Measurements from ENCODE around the gene CHRM1.
"Not testable (repeated sequence)": the region's sequence is repeated elsewhere in the genome, so short reads cannot be mapped to it uniquely, and the experiment has no call there.

CHRM1 gene

DNA sequence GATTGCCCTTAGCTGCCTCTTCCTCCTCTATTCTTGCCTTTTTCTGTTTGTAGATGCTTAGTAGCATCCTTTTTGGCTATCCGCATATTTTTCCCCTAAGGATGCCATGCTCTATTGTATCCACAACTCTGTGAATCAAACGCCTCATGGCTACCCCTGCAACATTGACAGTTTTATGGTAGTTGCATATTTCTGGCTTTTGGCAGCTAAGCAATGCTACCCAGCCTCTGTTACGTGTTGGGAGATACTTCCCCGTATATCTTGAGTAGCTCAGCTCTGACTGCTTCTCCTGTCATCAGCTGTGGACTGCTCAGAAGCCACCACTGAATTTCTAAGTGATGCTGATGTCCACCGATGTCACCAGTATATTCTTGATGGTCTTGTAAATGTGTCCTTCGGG, 55.5 kb downstream of the CHRM1 start:
- Histone ChIP-seq H2AFZ (no peak overlapping the region), H3K27ac (no peak overlapping the region), H3K4me3 (ENCODE audit: low read depth, low read length) (no peak overlapping the region), H3K27me3 (ENCODE audit: control insufficient read depth, insufficient read depth, low read length) (no peaks in the 10 kb centered on the region), H3K36me3 (ENCODE audit: control insufficient read depth, insufficient read depth, low read length) (no peaks in the 10 kb centered on the region), H3K79me2 (no peaks in the 10 kb centered on the region), H3K4me2 (ENCODE audit: low read length) (no peak overlapping the region), H3K9me3 (ENCODE audit: control insufficient read depth, low read length) (no peaks in the 10 kb centered on the region), H3K4me1 (no peaks in the 10 kb centered on the region), H3K9ac (no peak overlapping the region)
- TF ChIP-seq, protein P1, sequence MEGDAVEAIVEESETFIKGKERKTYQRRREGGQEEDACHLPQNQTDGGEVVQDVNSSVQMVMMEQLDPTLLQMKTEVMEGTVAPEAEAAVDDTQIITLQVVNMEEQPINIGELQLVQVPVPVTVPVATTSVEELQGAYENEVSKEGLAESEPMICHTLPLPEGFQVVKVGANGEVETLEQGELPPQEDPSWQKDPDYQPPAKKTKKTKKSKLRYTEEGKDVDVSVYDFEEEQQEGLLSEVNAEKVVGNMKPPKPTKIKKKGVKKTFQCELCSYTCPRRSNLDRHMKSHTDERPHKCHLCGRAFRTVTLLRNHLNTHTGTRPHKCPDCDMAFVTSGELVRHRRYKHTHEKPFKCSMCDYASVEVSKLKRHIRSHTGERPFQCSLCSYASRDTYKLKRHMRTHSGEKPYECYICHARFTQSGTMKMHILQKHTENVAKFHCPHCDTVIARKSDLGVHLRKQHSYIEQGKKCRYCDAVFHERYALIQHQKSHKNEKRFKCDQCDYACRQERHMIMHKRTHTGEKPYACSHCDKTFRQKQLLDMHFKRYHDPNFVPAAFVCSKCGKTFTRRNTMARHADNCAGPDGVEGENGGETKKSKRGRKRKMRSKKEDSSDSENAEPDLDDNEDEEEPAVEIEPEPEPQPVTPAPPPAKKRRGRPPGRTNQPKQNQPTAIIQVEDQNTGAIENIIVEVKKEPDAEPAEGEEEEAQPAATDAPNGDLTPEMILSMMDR (IDR thresholded peaks at IDR 0.05): no peak

DNA sequence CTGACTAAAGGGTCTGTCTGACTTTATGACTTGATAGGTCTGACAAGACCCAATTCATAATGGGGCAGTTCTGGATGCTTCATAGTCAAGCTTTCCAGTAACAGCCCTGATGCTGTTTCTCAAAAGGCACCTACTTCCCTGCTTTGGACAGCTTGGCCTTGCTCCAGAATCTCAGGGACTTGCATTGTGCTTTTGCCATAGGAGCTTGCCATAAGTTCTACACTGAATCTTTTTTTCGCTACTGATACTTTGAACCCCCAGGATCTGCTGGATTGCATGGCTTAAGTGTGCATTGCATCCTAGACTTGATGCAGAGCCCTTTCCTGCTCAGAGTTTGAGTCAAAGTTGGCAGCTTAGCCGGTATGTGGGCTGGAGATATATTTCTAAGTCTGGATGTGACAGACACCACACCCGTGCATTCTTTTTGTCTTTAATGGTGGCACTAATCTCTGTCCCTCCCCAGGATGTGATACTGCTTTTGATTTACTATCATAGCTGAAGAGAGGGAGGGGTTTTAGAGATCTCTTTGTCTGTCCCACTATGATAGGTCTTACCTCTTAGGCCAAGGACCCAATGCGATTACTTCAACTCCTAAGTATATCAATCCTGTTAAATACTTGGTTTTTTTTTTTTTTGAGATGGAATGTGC, 57.4 kb downstream of the CHRM1 start:
- H3K27ac ChIP-seq: no peak overlapping the region
- H3K79me2 ChIP-seq: no peaks in the 10 kb centered on the region

DNA sequence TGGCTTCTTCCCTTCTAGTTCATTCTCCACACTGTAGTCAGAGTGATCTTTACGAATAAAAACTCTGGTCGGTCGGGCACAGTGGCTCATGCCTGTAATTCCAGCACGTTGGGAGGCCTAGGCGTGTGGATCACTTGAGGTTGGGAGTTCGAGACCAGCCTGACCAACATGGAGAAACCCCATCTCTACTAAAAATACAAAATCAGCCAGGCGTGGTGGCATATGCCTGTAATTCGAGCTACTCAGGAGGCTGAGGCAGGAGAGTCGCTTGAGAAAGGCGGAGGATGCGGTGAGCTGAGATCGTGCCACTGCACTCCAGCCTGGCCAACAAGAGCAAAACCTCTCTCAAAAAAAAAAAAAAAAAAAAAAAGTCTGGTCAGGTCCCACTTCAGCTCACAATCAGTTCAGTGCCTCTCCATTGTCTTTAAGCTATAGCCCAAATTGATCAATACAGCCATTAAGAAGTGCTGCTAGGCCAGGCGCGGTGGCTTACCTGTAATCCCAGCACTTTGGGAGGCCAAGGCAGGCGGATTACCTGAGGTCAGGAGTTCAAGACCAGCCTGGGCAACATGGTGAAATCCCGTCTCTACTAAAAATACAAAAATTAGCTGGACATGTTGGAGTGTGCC, 59.5 kb downstream of the CHRM1 start:
- H3K9ac ChIP-seq; H3K4me3 ChIP-seq (ENCODE audit: low read depth, low read length); H3K27me3 ChIP-seq (ENCODE audit: control insufficient read depth, insufficient read depth, low read length); H3K27ac ChIP-seq; H2AFZ ChIP-seq; H3K4me1 ChIP-seq; H3K9me3 ChIP-seq (ENCODE audit: control insufficient read depth, low read length); H3K4me2 ChIP-seq (ENCODE audit: low read length); H3K79me2 ChIP-seq; H3K36me3 ChIP-seq (ENCODE audit: control insufficient read depth, insufficient read depth, low read length): not testable (repeated sequence)

More for the DNA sequence above, 57.4 kb downstream of the CHRM1 start:
- no peaks in the 10 kb centered on the region for H3K9me3 ChIP-seq (ENCODE audit: control insufficient read depth, low read length)
- no peaks in the 10 kb centered on the region for H3K36me3 ChIP-seq (ENCODE audit: control insufficient read depth, insufficient read depth, low read length)
- H3K4me3 ChIP-seq (ENCODE audit: low read depth, low read length): no peak overlapping the region
- H2AFZ ChIP-seq: no peak overlapping the region
- H3K4me2 ChIP-seq (ENCODE audit: low read length): no peak overlapping the region
- TF ChIP-seq, protein P1 (IDR thresholded peaks at IDR 0.05): no peak
- H3K27me3 ChIP-seq (ENCODE audit: control insufficient read depth, insufficient read depth, low read length): no peaks in the 10 kb centered on the region
- H3K4me1 ChIP-seq: no peaks in the 10 kb centered on the region
- no peak overlapping the region for H3K9ac ChIP-seq

- Histone ChIP-seq H2AFZ (no peak overlapping the region), H3K27ac (no peak overlapping the region)
- TF ChIP-seq, protein P1 (IDR thresholded peaks at IDR 0.05): no peak
These were observed 60.2 kb downstream of the CHRM1 start for GRCh38 chr11:62860835-62861563.

GRCh38 chr11:62859281-62859703, 61.9 kb downstream of the CHRM1 start:
- not testable (repeated sequence) for H3K79me2 ChIP-seq; H3K36me3 ChIP-seq (ENCODE audit: control insufficient read depth, insufficient read depth, low read length); H3K9ac ChIP-seq; H3K27ac ChIP-seq; H3K4me3 ChIP-seq (ENCODE audit: low read depth, low read length); H3K27me3 ChIP-seq (ENCODE audit: control insufficient read depth, insufficient read depth, low read length); H2AFZ ChIP-seq; H3K9me3 ChIP-seq (ENCODE audit: control insufficient read depth, low read length); H3K4me1 ChIP-seq; H3K4me2 ChIP-seq (ENCODE audit: low read length)

More at GRCh38 chr11:62860835-62861563, 60.2 kb downstream of the CHRM1 start:
- Histone ChIP-seq H3K79me2 (no peaks in the 10 kb centered on the region), H3K9ac (no peak overlapping the region), H3K27me3 (ENCODE audit: control insufficient read depth, insufficient read depth, low read length) (no peaks in the 10 kb centered on the region), H3K4me2 (ENCODE audit: low read length) (no peak overlapping the region), H3K4me1 (no peaks in the 10 kb centered on the region), H3K36me3 (ENCODE audit: control insufficient read depth, insufficient read depth, low read length) (no peaks in the 10 kb centered on the region), H3K9me3 (ENCODE audit: control insufficient read depth, low read length) (no peaks in the 10 kb centered on the region), H3K4me3 (ENCODE audit: low read depth, low read length) (no peak overlapping the region)
